Pancreas (tissue), 10 donors: ENCODE data around the gene GCN1. TPM values are rescaled to one million over a fixed set of nuclear protein-coding genes. Genes with fewer than 3 reads are reported as not detected.

Experiments
- ATAC-seq, 4 donors: fragments of 200-7000 bp; cut with Tn5 transposase; one replicate each; pipeline versions ENCODE4 v1.8.0 to v1.9.1; 2020; ENCODE audit warnings: mild to moderate bottlenecking in 4 of 4, moderate library complexity in 4 of 4
- DNase-seq, 6 donors: peaks; one replicate each; pipeline ENCODE4 v3.0.0-alpha.2; 2020
- FAIRE-seq: peaks from 2 replicates; lab custom pipeline; 2012; peaks lifted over from hg19 to GRCh38; lab: Jason Lieb, UNC
- H3K27ac ChIP-seq, 4 donors: fragments of 200-600 bp; sonication (generic); 1 replicate in 3 of 4; 2 replicates in 1 of 4; pipeline versions ENCODE4 v1.5.0 to v1.8.0; 2020
- H3K27me3 ChIP-seq, 4 donors: fragments of 200-600 bp; one replicate each; pipeline ENCODE4 v1.8.0; 2021
- H3K36me3 ChIP-seq, 3 donors: fragments of 200-600 bp; sonication (generic) in 1 of 3; one replicate each; pipeline versions ENCODE4 v1.5.0 to v1.8.0; 2020 to 2021
- H3K4me1 ChIP-seq, 3 donors: fragments of 200-600 bp; one replicate each; pipeline ENCODE4 v1.8.0; 2021
- H3K4me3 ChIP-seq, 4 donors: fragments of 200-600 bp; sonication (generic) in 2 of 4; one replicate each; pipeline versions ENCODE4 v1.5.0 to v1.8.0; 2020 to 2021
- H3K9me3 ChIP-seq, 4 donors: fragments of 200-600 bp; one replicate each; pipeline ENCODE4 v1.8.0; 2021
- CTCF ChIP-seq, 4 donors: fragments of 200-600 bp; sonication (generic) in 3 of 4; IDR thresholded peaks; one replicate each; pipeline versions ENCODE4 v1.5.0 to v1.8.0; 2021; ENCODE audit warnings: antibody characterized with exemption in 4 of 4
- WGBS, 2 donors: extraction: QIAGEN DNeasy Blood & Tissue Kit; methylation state at CpG; one replicate each; pipeline ENCODE4 v1.1.7; 2013; 5-methylcytosine and 5-hydroxymethylcytosine counted together
- intact Hi-C, 3 donors: fragments of 100-400 bp; cut with DNase I; formaldehyde crosslinking; loops; one replicate each; pipeline versions ENCODE4 v1.11.1 to v1.14.2; 2022
- polyA plus RNA-seq, 2 donors: library from polyadenylated mRNA; stranded (reverse); fragments of 200-250 nt; gene quantifications; one replicate each; pipeline ENCODE4 v1.2.3, GENCODE V29; 2013
- total RNA-seq, 6 donors: library from RNA; stranded (reverse); fragmentation: NEBNext Ultra II Directional in 4 of 6; extraction: Animal tissue kit (Norgen Biotek cat#: 25700) in 4 of 6; gene quantifications; one replicate each; pipeline versions ENCODE4 v1.2.1 to v1.2.4, GENCODE V29; 2021 to 2023
- donor health status: healthy with polysubstance abuse.
- donor health status: DM: no; HTN: no; CAD: no; lungs with moderate emphysema.
- donor health status: DM: no; HTN: no; CAD: no.
- donor health status: control.
- donor health status: control.
- donor health status: Bipolar disorder and iron deficiency.
- donor health status: DM: yes; HTN: yes; CAD: no.
- donor health status: DM: no; HTN: no; CAD: no.
- donor health status: DM: no; HTN: no; CAD: no.
- donor health status: DM: yes; HTN: yes; CAD: no.

The GCN1 gene
- total and polyA plus RNA-seq, 8 donors = 18.9 to 54.1 (median 37.7) TPM

DNA sequence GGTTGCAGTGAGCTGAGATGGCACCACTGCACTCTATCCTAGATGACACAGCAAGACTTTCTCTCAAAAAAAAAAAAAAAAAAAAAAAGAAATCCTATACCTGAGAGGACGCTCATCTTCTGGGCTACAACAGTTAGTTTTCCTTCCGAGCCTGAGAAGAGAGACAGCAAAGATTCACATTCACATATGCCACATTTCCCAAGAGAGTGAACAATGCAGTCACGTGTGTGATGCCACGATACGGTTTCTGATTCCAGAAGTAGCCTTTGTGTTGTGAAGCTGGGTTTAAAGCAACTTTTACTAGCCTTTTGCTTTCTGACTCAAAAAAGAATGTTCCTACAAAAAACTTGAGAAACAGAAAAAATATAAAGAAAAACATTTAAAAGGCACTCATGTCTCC, 19.5 kb downstream of the GCN1 start:
- H3K9me3 ChIP-seq = no peaks in the 10 kb centered on the region
- no peak overlapping the region for H3K27ac ChIP-seq
- no peak for TF ChIP-seq CTCF (IDR thresholded peaks at IDR 0.05)
- ATAC-seq (no peak), DNase-seq (no peak), FAIRE-seq (no peak)
- peaks cover 11 to 94% (median 41%) of the 10 kb centered on the region in 3 donors for H3K36me3 ChIP-seq
- H3K4me1 ChIP-seq = no peaks in the 10 kb centered on the region
- 91 to 95% methylated on average over 5 of the region's 5 CpGs for WGBS, 2 donors
- H3K27me3 ChIP-seq = no peaks in the 10 kb centered on the region
- intact Hi-C loops = no loop called here
- H3K4me3 ChIP-seq = no peak overlapping the region

DNA sequence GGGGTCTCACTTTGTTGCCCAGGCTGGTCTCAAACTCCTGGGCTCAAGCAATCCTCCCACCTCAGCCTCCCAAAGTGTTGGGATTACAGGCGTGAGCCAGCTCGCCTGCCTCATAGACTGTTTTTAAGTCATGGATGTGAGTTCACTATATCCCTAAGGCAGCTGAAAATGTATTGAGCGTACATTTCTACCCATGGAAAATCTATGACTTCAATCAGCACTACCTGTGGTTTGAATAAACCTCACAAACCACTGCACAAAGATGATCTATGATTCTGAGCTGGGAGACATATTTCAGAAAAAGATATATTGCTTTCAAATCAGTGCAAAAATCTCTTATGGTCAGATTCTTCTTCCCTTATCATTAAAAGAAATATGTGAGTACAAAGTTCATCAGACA, 22.5 kb downstream of the GCN1 start:
- Histone ChIP-seq H3K4me1 (no peaks in the 10 kb centered on the region), H3K27ac (no peak overlapping the region), H3K27me3 (no peaks in the 10 kb centered on the region), H3K36me3 (peaks cover 13 to 94% (median 44%) of the 10 kb centered on the region in 3 donors), H3K4me3 (no peak overlapping the region), H3K9me3 (no peaks in the 10 kb centered on the region)
- DNase-seq (no peak), ATAC-seq (no peak), FAIRE-seq (no peak)
- no peak for TF ChIP-seq CTCF (IDR thresholded peaks at IDR 0.05)
- 92 to 94% methylated on average over 3 of the region's 3 CpGs for WGBS, 2 donors
- intact Hi-C loops = no loop called here

DNA sequence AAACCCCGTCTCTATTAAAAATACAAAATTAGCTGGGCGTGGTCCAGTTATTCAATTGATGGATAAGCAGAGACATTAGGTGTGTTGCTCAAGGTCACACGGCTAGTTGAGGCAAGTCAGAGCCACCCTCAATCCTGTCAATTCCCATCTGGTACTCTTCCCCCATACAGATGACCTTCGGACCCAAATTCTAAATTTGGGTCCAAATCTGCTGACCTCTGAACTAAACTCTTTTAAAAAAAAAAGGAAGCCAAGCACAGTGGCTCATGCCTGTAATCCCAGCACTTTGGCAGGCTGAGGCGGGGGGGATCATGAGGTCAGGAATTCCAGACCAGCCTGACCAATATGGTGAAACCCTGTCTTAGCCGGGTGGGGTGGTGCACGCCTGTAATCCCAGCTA, 23.9 kb downstream of the GCN1 start:
- no peaks in the 10 kb centered on the region for H3K9me3 ChIP-seq
- no peak overlapping the region for H3K27ac ChIP-seq
- FAIRE-seq (no peak), ATAC-seq (no peak), DNase-seq (no peak)
- no peaks in the 10 kb centered on the region for H3K4me1 ChIP-seq
- TF ChIP-seq CTCF (IDR thresholded peaks at IDR 0.05) = no peak
- H3K4me3 ChIP-seq = no peak overlapping the region
- H3K27me3 ChIP-seq = no peaks in the 10 kb centered on the region
- peaks cover 13 to 80% (median 42%) of the 10 kb centered on the region in 3 donors for H3K36me3 ChIP-seq
- intact Hi-C loops = no loop called here
- WGBS, 2 donors = 90 to 91% methylated on average over 7 of the region's 7 CpGs

DNA sequence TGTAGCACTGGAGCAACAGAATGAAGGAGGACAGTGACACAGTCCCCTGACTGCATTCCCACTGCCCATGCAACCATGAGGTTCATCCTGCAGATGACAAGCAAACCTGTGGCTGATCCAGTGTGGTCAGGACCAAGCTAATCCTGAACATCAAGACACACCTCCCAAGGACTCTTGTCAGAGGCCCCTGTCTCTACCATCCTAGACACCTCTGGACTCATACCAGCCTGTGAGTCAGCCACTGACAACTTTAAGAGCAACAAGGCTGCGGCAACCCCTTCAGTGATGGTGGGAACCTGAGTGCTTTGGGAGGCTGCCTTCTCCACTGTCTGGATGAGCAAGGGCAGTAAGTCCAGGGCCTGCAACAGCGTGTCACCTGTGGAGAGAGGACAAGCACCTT, 24.6 kb downstream of the GCN1 start:
- FAIRE-seq = no peak

More for the DNA sequence above, 24.6 kb downstream of the GCN1 start:
- no peaks in the 10 kb centered on the region for H3K9me3 ChIP-seq
- no peaks in the 10 kb centered on the region for H3K4me1 ChIP-seq
- TF ChIP-seq CTCF (IDR thresholded peaks at IDR 0.05) = no peak
- DNase-seq = no peak
- no peak overlapping the region for H3K4me3 ChIP-seq
- WGBS, 2 donors = 94% methylated on average over 2 of the region's 2 CpGs
- no peaks in the 10 kb centered on the region for H3K27me3 ChIP-seq
- intact Hi-C loops = no loop called here
- no peak overlapping the region for H3K27ac ChIP-seq
- H3K36me3 ChIP-seq = peaks cover 13 to 73% (median 44%) of the 10 kb centered on the region in 3 donors
- no peak for ATAC-seq
